Astrocyte (in vitro differentiated cells and primary cell): ENCODE measurements around the gene WNT7A. TPM values are rescaled to one million over a fixed set of nuclear protein-coding genes. Genes with fewer than 3 reads are reported as not detected.

Experiments used
- DNase-seq: peaks from one replicate; pipeline ENCODE4 v3.0.0-alpha.2; 2010; ENCODE audit warnings: low read depth
- FAIRE-seq: peaks from 2 replicates; lab custom pipeline; 2011; peaks lifted over from hg19 to GRCh38; lab: Jason Lieb, UNC
- H2AFZ ChIP-seq: 2 replicates; pipeline ENCODE4 v1.6.0; 2012; ENCODE audit warnings: low read depth, low read length, inconsistent platforms
- H3K27ac ChIP-seq: 2 replicates; pipeline ENCODE4 v1.5.1; 2011; ENCODE audit warnings: low read depth, low read length, inconsistent platforms
- H3K27me3 ChIP-seq: 2 replicates; pipeline ENCODE4 v1.6.0; 2011; ENCODE audit warnings: low read length, inconsistent platforms; ENCODE audit not compliant: insufficient read depth
- H3K36me3 ChIP-seq: 2 replicates; pipeline ENCODE4 v1.5.1; 2011; ENCODE audit warnings: low read length, inconsistent platforms; ENCODE audit not compliant: insufficient read depth
- H3K4me1 ChIP-seq: 2 replicates; pipeline ENCODE4 v1.5.1; 2011; ENCODE audit warnings: low read length, inconsistent platforms; ENCODE audit not compliant: insufficient read depth
- H3K4me2 ChIP-seq: 2 replicates; pipeline ENCODE4 v1.6.0; 2012; ENCODE audit warnings: low read length, inconsistent platforms
- H3K4me3 ChIP-seq: 2 replicates; pipeline ENCODE4 v1.5.1; 2011; ENCODE audit warnings: low read depth, mild to moderate bottlenecking, low read length, inconsistent platforms; ENCODE audit not compliant: insufficient read depth
- H3K79me2 ChIP-seq: 2 replicates; pipeline ENCODE4 v1.6.0; 2012; ENCODE audit warnings: mild to moderate bottlenecking, low read length, inconsistent platforms; ENCODE audit not compliant: insufficient read depth
- H3K9ac ChIP-seq: 2 replicates; pipeline ENCODE4 v1.6.0; 2012; ENCODE audit warnings: mild to moderate bottlenecking, low read length, inconsistent platforms
- H3K9me3 ChIP-seq: 2 replicates; pipeline ENCODE4 v1.5.1; 2012; ENCODE audit warnings: low read depth, mild to moderate bottlenecking, low read length, inconsistent platforms; ENCODE audit not compliant: insufficient read depth
- H4K20me1 ChIP-seq: 2 replicates; pipeline ENCODE4 v1.6.0; 2012; ENCODE audit warnings: low read length, inconsistent platforms; ENCODE audit not compliant: insufficient read depth
- H3K27ac Mint-ChIP-seq: one replicate; pipeline ENCODE4 v1.8.0; 2021; ENCODE audit warnings: mild to moderate bottlenecking, mixed read lengths; ENCODE audit not compliant: unreplicated experiment
- H3K27me3 Mint-ChIP-seq: one replicate; pipeline ENCODE4 v1.8.0; 2021; ENCODE audit warnings: low read depth, mixed read lengths; ENCODE audit not compliant: unreplicated experiment
- H3K36me3 Mint-ChIP-seq: one replicate; pipeline ENCODE4 v1.8.0; 2021; ENCODE audit warnings: low read depth, mixed read lengths; ENCODE audit not compliant: unreplicated experiment
- H3K4me1 Mint-ChIP-seq: one replicate; pipeline ENCODE4 v1.8.0; 2021; ENCODE audit warnings: low read depth, mixed read lengths; ENCODE audit not compliant: unreplicated experiment
- H3K4me3 Mint-ChIP-seq: one replicate; pipeline ENCODE4 v1.8.0; 2021; ENCODE audit warnings: mild to moderate bottlenecking, moderate library complexity, mixed read lengths; ENCODE audit not compliant: unreplicated experiment
- H3K9me3 Mint-ChIP-seq: one replicate; pipeline ENCODE4 v1.8.0; 2021; ENCODE audit warnings: mild to moderate bottlenecking, mixed read lengths; ENCODE audit not compliant: unreplicated experiment
- EZH2 ChIP-seq: IDR thresholded peaks from 2 replicates; pipeline ENCODE4 v1.6.1; 2012; ENCODE audit warnings: mild to moderate bottlenecking, low read length, inconsistent platforms; ENCODE audit not compliant: insufficient read depth
- total RNA-seq: library from RNA; stranded (reverse); gene quantifications from 2 replicates; pipeline ENCODE4 v1.2.1, GENCODE V29; 2021
- TF ChIP-seq, protein P1 (sequence below): IDR thresholded peaks from 2 replicates; pipeline ENCODE4 v1.5.1; 2011; ENCODE audit warnings: low read depth, mild to moderate bottlenecking, inconsistent platforms, low read length, moderate library complexity; ENCODE audit not compliant: insufficient read depth

WNT7A gene
- total RNA-seq, 1 donor from 2014 or later = 1.7 TPM

DNA sequence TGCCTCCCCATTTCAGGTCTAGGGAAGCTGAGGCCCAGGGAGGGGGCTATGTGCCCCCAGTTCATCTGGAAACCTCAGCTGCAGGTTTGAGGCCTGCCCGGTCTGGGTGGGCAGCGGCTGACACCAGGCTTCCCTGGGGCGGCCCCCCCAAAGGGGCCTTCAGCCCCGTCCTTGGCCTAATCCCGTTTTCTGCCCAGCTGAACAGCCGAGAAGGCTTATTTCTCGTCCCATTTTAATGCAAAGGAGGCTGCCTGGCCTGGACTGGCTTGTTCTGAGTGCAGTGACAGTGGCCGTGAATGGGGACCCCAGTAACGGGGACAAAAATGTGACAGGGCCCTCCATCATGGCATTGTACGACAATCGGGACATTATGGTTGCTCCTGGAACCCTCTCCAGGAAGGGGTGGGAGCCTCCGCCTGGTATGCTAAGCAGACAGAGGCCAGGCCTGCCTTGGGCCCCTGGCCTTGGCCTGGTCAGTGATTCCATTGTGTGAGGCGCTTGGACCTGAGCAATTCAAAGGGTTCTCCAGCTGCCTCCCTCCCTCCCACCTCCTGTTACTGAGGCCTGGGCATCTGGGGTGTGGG lies 93.9 kb downstream of the WNT7A start:
- peaks cover 36% of the 10 kb centered on the region for H3K27me3 Mint-ChIP-seq
- TF ChIP-seq, protein P1, sequence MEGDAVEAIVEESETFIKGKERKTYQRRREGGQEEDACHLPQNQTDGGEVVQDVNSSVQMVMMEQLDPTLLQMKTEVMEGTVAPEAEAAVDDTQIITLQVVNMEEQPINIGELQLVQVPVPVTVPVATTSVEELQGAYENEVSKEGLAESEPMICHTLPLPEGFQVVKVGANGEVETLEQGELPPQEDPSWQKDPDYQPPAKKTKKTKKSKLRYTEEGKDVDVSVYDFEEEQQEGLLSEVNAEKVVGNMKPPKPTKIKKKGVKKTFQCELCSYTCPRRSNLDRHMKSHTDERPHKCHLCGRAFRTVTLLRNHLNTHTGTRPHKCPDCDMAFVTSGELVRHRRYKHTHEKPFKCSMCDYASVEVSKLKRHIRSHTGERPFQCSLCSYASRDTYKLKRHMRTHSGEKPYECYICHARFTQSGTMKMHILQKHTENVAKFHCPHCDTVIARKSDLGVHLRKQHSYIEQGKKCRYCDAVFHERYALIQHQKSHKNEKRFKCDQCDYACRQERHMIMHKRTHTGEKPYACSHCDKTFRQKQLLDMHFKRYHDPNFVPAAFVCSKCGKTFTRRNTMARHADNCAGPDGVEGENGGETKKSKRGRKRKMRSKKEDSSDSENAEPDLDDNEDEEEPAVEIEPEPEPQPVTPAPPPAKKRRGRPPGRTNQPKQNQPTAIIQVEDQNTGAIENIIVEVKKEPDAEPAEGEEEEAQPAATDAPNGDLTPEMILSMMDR = no peak
- no peak for TF ChIP-seq EZH2
- Histone ChIP-seq H3K9me3 (no peaks in the 10 kb centered on the region), H3K9ac (no peak overlapping the region), H3K4me2 (no peak overlapping the region), H3K4me3 (no peak overlapping the region), H2AFZ (no peak overlapping the region), H4K20me1 (no peaks in the 10 kb centered on the region), H3K4me1 (no peaks in the 10 kb centered on the region), H3K27me3 (peaks cover 9% of the 10 kb centered on the region), H3K79me2 (no peaks in the 10 kb centered on the region), H3K27ac (no peak overlapping the region), H3K36me3 (no peaks in the 10 kb centered on the region)
- H3K27ac Mint-ChIP-seq = no peak overlapping the region
- DNase-seq (no peak), FAIRE-seq (no peak)
- H3K9me3 Mint-ChIP-seq = peaks cover 2% of the 10 kb centered on the region
- peaks cover 3% of the 10 kb centered on the region for H3K4me1 Mint-ChIP-seq
- no peak overlapping the region for H3K4me3 Mint-ChIP-seq
- no peaks in the 10 kb centered on the region for H3K36me3 Mint-ChIP-seq

DNA sequence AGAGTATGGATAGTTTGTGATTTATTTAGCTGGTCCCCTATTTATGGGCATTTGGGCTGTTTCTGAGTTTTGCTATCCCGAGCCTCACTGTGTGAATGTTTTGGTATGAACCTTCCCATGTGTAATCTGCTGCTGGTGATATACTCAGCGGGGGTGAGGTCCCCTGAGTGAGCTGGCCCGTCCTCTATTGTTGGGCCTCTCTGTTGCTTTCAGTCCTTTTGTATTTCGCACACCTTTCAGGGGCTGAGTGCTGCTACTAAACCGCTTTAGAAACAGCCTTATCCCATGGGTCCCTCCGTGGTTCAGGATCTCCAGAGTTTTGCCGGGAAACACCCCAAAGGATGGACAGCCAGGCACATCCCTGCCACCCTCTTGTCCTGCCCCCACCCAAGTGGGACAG lies 94.5 kb downstream of the WNT7A start:
- FAIRE-seq (no peak), DNase-seq (no peak)
- no peaks in the 10 kb centered on the region for H3K4me1 ChIP-seq
- peaks cover 2% of the 10 kb centered on the region for H3K9me3 Mint-ChIP-seq
- H3K4me3 Mint-ChIP-seq = no peak overlapping the region
- no peak overlapping the region for H3K4me3 ChIP-seq
- no peak overlapping the region for H3K27ac ChIP-seq
- TF ChIP-seq, protein P1 = no peak
- no peak for TF ChIP-seq EZH2
- peaks cover 4% of the 10 kb centered on the region for H3K4me1 Mint-ChIP-seq
- H3K79me2 ChIP-seq = no peaks in the 10 kb centered on the region
- no peaks in the 10 kb centered on the region for H3K36me3 Mint-ChIP-seq
- H4K20me1 ChIP-seq = no peaks in the 10 kb centered on the region
- no peak overlapping the region for H3K9ac ChIP-seq
- peaks cover 9% of the 10 kb centered on the region for H3K27me3 ChIP-seq
- no peaks in the 10 kb centered on the region for H3K9me3 ChIP-seq
- no peak overlapping the region for H3K27ac Mint-ChIP-seq
- peaks cover 33% of the 10 kb centered on the region for H3K27me3 Mint-ChIP-seq
- H3K4me2 ChIP-seq = no peak overlapping the region
- H3K36me3 ChIP-seq = no peaks in the 10 kb centered on the region
- no peak overlapping the region for H2AFZ ChIP-seq

DNA sequence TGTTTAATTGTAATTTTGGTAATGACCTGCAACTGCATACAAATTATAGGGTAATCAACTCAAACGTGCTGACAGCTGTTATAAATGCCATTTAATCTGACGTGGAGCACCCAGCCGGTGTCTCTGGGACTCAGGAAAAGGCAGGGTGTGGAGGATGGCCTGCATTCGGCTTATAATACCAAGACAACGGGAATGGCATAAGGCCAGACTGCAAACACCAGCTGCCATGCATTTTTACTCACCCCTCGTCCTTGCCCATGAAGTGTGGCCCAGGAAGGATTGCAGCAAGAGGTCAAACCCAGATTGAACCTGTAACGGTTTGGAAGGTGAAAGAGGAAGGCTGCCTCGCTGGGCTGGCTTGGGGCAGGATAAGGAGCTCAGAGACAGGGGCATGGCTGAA lies 96.4 kb downstream of the WNT7A start:
- no peak overlapping the region for H3K9ac ChIP-seq
- H3K27me3 Mint-ChIP-seq = peaks cover 23% of the 10 kb centered on the region
- no peak overlapping the region for H3K4me2 ChIP-seq
- peaks cover 9% of the 10 kb centered on the region for H3K27me3 ChIP-seq
- H3K27ac Mint-ChIP-seq = no peak overlapping the region
- H3K4me1 ChIP-seq = no peaks in the 10 kb centered on the region
- H3K27ac ChIP-seq = no peak overlapping the region
- H2AFZ ChIP-seq = no peak overlapping the region
- H4K20me1 ChIP-seq = no peaks in the 10 kb centered on the region
- DNase-seq = no peak
- no peak for FAIRE-seq
- peaks cover 12% of the 10 kb centered on the region for H3K4me1 Mint-ChIP-seq
- H3K36me3 Mint-ChIP-seq = no peaks in the 10 kb centered on the region
- H3K9me3 ChIP-seq = no peaks in the 10 kb centered on the region
- no peak overlapping the region for H3K4me3 ChIP-seq
- no peak for TF ChIP-seq EZH2
- H3K36me3 ChIP-seq = no peaks in the 10 kb centered on the region
- no peaks in the 10 kb centered on the region for H3K79me2 ChIP-seq
- no peak overlapping the region for H3K4me3 Mint-ChIP-seq
- H3K9me3 Mint-ChIP-seq = peaks cover 2% of the 10 kb centered on the region
